GM23248 (cell line): ENCODE results near the gene ENAM. TPM values are rescaled to one million over a fixed set of nuclear protein-coding genes. Genes with fewer than 3 reads are reported as not detected.
A peak's percentile ranks its signal among the peaks of the same experiment; 100 is the strongest.

ENCODE experiments used
- DNase-seq: peaks from one replicate; pipeline ENCODE4 v3.0.0-alpha.2; 2015
- H2AFZ ChIP-seq: fragments of 200-600 bp; sonication (generic); 2 replicates; pipeline ENCODE4 v1.6.1; 2016; ENCODE audit warnings: antibody characterized with exemption
- H3F3A ChIP-seq: fragments of 200-600 bp; sonication (generic); 2 replicates; pipeline ENCODE4 v1.6.1; 2016; ENCODE audit warnings: mild to moderate bottlenecking, antibody characterized with exemption, mixed run types; ENCODE audit not compliant: insufficient read depth
- H3K27ac ChIP-seq: fragments of 200-600 bp; sonication (generic); 2 replicates; pipeline ENCODE4 v1.5.1; 2016; ENCODE audit warnings: mild to moderate bottlenecking
- H3K27me3 ChIP-seq: fragments of 200-600 bp; sonication (generic); replicated peaks from 2 replicates; pipeline ENCODE4 v1.6.1; 2016; ENCODE audit warnings: mild to moderate bottlenecking; ENCODE audit not compliant: insufficient read depth
- H3K36me3 ChIP-seq: fragments of 200-600 bp; sonication (generic); 2 replicates; pipeline ENCODE4 v1.6.1; 2016; ENCODE audit warnings: low read depth, mild to moderate bottlenecking
- H3K4me1 ChIP-seq: fragments of 200-600 bp; sonication (generic); 2 replicates; pipeline ENCODE4 v1.6.1; 2016; ENCODE audit warnings: mild to moderate bottlenecking; ENCODE audit not compliant: insufficient read depth
- H3K4me2 ChIP-seq: fragments of 200-600 bp; sonication (generic); one replicate; pipeline ENCODE4 v1.6.1; 2016; ENCODE audit warnings: mild to moderate bottlenecking; ENCODE audit not compliant: unreplicated experiment
- H3K4me3 ChIP-seq: fragments of 200-600 bp; sonication (generic); 2 replicates; pipeline ENCODE4 v1.5.1; 2016; ENCODE audit warnings: mild to moderate bottlenecking
- H3K79me2 ChIP-seq: fragments of 200-600 bp; sonication (generic); 2 replicates; pipeline ENCODE4 v1.6.1; 2016; ENCODE audit warnings: mild to moderate bottlenecking; ENCODE audit not compliant: insufficient read depth
- H3K9ac ChIP-seq: fragments of 200-600 bp; sonication (generic); 2 replicates; pipeline ENCODE4 v1.6.1; 2016; ENCODE audit warnings: mild to moderate bottlenecking
- H3K9me2 ChIP-seq: fragments of 200-600 bp; sonication (generic); 2 replicates; pipeline ENCODE4 v1.6.1; 2016; ENCODE audit warnings: mixed run types, mild to moderate bottlenecking, moderate library complexity; ENCODE audit not compliant: insufficient read depth
- H3K9me3 ChIP-seq: fragments of 200-600 bp; sonication (generic); one replicate; pipeline ENCODE4 v1.6.1; 2017; ENCODE audit warnings: low read depth
- H4K20me1 ChIP-seq: fragments of 200-600 bp; sonication (generic); 2 replicates; pipeline ENCODE4 v1.6.0; 2016; ENCODE audit not compliant: insufficient read depth
- EZH2 ChIP-seq: fragments of 200-600 bp; sonication (generic); IDR thresholded peaks from 2 replicates; pipeline ENCODE4 v1.6.1; 2018; ENCODE audit warnings: antibody characterized with exemption, mild to moderate bottlenecking; ENCODE audit not compliant: insufficient read depth, poor library complexity, severe bottlenecking
- EZH2phosphoT487 ChIP-seq: fragments of 200-600 bp; sonication (generic); IDR thresholded peaks from 2 replicates; pipeline ENCODE4 v1.6.1; 2018; ENCODE audit warnings: antibody characterized with exemption, moderate library complexity, mild to moderate bottlenecking, low read depth; ENCODE audit not compliant: insufficient read depth
- WGBS, 2 experiments: methylation state at CpG; one replicate each; pipeline ENCODE4 v1.1.6; 2015 to 2017; ENCODE audit warnings: low lambda C conversion rate in 2 of 2, low coverage in 1 of 2; ENCODE audit errors: missing lambda C conversion rate in 2 of 2; 5-methylcytosine and 5-hydroxymethylcytosine counted together
- in situ Hi-C: fragments of 300-500 bp; cut with MboI; formaldehyde crosslinking; loops from 2 replicates; pipeline ENCODE4 v1.15.0; 2020
- polyA plus RNA-seq: library from polyadenylated mRNA; unstranded; fragments of >200 nt; fragmentation: Nextera tagmentation; extraction: Ambion mirVana; gene quantifications from 2 replicates; pipeline ENCODE4 v1.2.1, GENCODE V29; 2016
- total RNA-seq: library from RNA; depleted of rRNA; stranded (reverse); fragments of >200 nt; shearing (Covaris generic); gene quantifications from 2 replicates; pipeline ENCODE4 v1.2.3, GENCODE V29; 2014

The ENAM gene
- total and polyA plus RNA-seq, 2 experiments from 2014 or later, result not detected

- Histone ChIP-seq H3K27ac (peak overlapping the region; percentile 21; the same call in 1 of the 2 replicates), H2AFZ (peak overlapping the region; percentile 52), H3K4me1 (peaks cover 39% of the 10 kb centered on the region), H3K9ac (no peak overlapping the region), H3K79me2 (no peaks in the 10 kb centered on the region), H3K9me2 (no peaks in the 10 kb centered on the region), H3K9me3 (no peaks in the 10 kb centered on the region), H3K36me3 (no peaks in the 10 kb centered on the region), H3K4me2 (peak overlapping the region; percentile 66), H3K4me3 (peak overlapping the region; percentile 26), H3K27me3 (no peaks in the 10 kb centered on the region), H3F3A (peaks cover 21% of the 10 kb centered on the region), H4K20me1 (no peaks in the 10 kb centered on the region)
- in situ Hi-C loops, result no loop called here
- peak; percentile 60 for DNase-seq
- TF ChIP-seq EZH2phosphoT487 (no peak), EZH2 (no peak)
- 31 to 32% methylated on average over 3 of the region's 3 CpGs for WGBS, 2 experiments
These were observed 39.4 kb downstream of the ENAM start for GRCh38 chr4:70667740-70668535.

DNA sequence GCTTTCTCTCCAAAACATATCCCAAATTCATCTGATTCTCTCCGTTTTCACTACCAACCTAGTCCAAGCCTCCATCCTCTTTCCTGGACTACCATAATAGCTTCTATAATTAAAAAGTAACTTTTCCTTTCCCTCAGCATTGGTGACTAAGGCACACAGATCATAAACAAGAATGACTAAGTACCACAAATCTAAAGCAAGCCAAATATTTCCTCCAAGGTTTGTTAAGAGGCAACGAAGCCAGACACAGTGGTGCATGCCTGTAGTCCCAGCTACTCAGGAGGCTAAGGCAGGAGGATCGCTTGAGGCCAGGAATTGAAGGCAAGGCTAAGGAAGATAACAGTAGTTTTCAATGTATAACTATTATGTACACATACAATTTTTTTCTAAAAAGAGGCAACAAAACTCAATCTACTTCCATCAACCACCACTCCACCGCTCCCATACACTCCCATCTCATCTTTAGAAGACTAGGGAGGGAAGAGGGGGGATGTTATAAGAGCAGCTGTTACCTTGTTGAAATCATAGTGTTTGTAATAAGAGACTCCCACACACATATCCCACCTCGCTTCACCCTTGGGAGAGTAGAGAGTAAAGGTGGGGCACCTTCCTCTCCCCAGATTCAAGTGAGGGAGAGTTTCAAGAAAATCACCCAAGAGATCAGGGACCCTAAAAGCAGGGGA, 41.9 kb downstream of the ENAM start:
- Histone ChIP-seq H2AFZ (no peak overlapping the region), H3K27me3 (no peaks in the 10 kb centered on the region), H3K9ac (no peak overlapping the region), H3F3A (peaks cover 21% of the 10 kb centered on the region), H3K9me2 (no peaks in the 10 kb centered on the region), H3K27ac (no peak overlapping the region), H3K4me2 (peak overlapping the region; percentile 34), H3K36me3 (no peaks in the 10 kb centered on the region), H3K4me3 (no peak overlapping the region), H4K20me1 (no peaks in the 10 kb centered on the region), H3K79me2 (no peaks in the 10 kb centered on the region), H3K9me3 (no peaks in the 10 kb centered on the region), H3K4me1 (peaks cover 39% of the 10 kb centered on the region)
- TF ChIP-seq EZH2phosphoT487 (no peak), EZH2 (no peak)
- in situ Hi-C loops, result no loop called here
- 55 to 57% methylated on average over 5 of the region's 5 CpGs for WGBS, 2 experiments
- peak; percentile 85 for DNase-seq

- H2AFZ ChIP-seq, result no peak overlapping the region
- in situ Hi-C loops, result no loop called here
- no peak overlapping the region for H3K4me2 ChIP-seq
- no peak overlapping the region for H3K27ac ChIP-seq
- H3K79me2 ChIP-seq, result no peaks in the 10 kb centered on the region
- H3K4me1 ChIP-seq, result peaks cover 33% of the 10 kb centered on the region
- no peaks in the 10 kb centered on the region for H3K9me2 ChIP-seq
- no peak for DNase-seq
- 30 to 51% methylated on average over 2 of the region's 2 CpGs for WGBS, 2 experiments
- no peaks in the 10 kb centered on the region for H3K9me3 ChIP-seq
- peaks cover 16% of the 10 kb centered on the region for H3F3A ChIP-seq
- no peaks in the 10 kb centered on the region for H4K20me1 ChIP-seq
- TF ChIP-seq EZH2phosphoT487, result no peak
- no peak for TF ChIP-seq EZH2
- H3K9ac ChIP-seq, result no peak overlapping the region
- no peak overlapping the region for H3K4me3 ChIP-seq
- H3K27me3 ChIP-seq, result no peaks in the 10 kb centered on the region
- H3K36me3 ChIP-seq, result no peaks in the 10 kb centered on the region
These were observed 42.5 kb downstream of the ENAM start for GRCh38 chr4:70671091-70671490.

- H3K27me3 ChIP-seq, result no peaks in the 10 kb centered on the region
- H3K27ac ChIP-seq, result no peak overlapping the region
- H3K4me3 ChIP-seq, result no peak overlapping the region
- H3K36me3 ChIP-seq, result no peaks in the 10 kb centered on the region
- DNase-seq, result no peak
- H3K9me2 ChIP-seq, result no peaks in the 10 kb centered on the region
- H3K4me2 ChIP-seq, result no peak overlapping the region
- no peak for TF ChIP-seq EZH2phosphoT487
- TF ChIP-seq EZH2, result no peak
- no peaks in the 10 kb centered on the region for H3K9me3 ChIP-seq
- H2AFZ ChIP-seq, result no peak overlapping the region
- in situ Hi-C loops, result no loop called here
- peaks cover 18% of the 10 kb centered on the region for H3F3A ChIP-seq
- H3K4me1 ChIP-seq, result peaks cover 17% of the 10 kb centered on the region
- no peak overlapping the region for H3K9ac ChIP-seq
- H3K79me2 ChIP-seq, result no peaks in the 10 kb centered on the region
- no peaks in the 10 kb centered on the region for H4K20me1 ChIP-seq
These were observed 45.6 kb downstream of the ENAM start for GRCh38 chr4:70674191-70674590.
